WTC11 (cell line): ENCODE results near the gene PCBD2. TPM values are rescaled to one million over a fixed set of nuclear protein-coding genes. Genes with fewer than 3 reads are reported as not detected.

Experiments
- EMX1 ChIP-seq: fragments of 250-450 bp; sonication (Bioruptor Pico); IDR thresholded peaks from 2 replicates; pipeline ENCODE4 v1.8.0; 2021; ENCODE audit warnings: mild to moderate bottlenecking
- FOXK1 ChIP-seq: sonication (generic); formaldehyde crosslinking; IDR thresholded peaks from 2 replicates; pipeline ENCODE4 v1.8.0; 2022; ENCODE audit warnings: mild to moderate bottlenecking, moderate library complexity, missing genetic modification reagents
- GABPB1 ChIP-seq: sonication (generic); formaldehyde crosslinking; IDR thresholded peaks from 2 replicates; pipeline ENCODE4 v1.8.1; 2023; ENCODE audit warnings: mild to moderate bottlenecking, missing genetic modification reagents
- HMGA2 ChIP-seq: fragments of 250-450 bp; sonication (Bioruptor Pico); IDR thresholded peaks from 2 replicates; pipeline ENCODE4 v1.4.0; 2021; ENCODE audit warnings: mild to moderate bottlenecking, moderate library complexity
- IRF2 ChIP-seq: sonication (generic); formaldehyde crosslinking; IDR thresholded peaks from 2 replicates; pipeline ENCODE4 v1.8.0; 2022; ENCODE audit warnings: low read depth, missing genetic modification reagents, borderline replicate concordance
- KAT7 ChIP-seq: sonication (generic); formaldehyde crosslinking; IDR thresholded peaks from 2 replicates; pipeline ENCODE4 v1.8.1; 2023; ENCODE audit warnings: missing genetic modification reagents, mild to moderate bottlenecking, borderline replicate concordance
- NR2C2 ChIP-seq: sonication (generic); formaldehyde crosslinking; IDR thresholded peaks from 2 replicates; pipeline ENCODE4 v1.8.0; 2022; ENCODE audit warnings: mild to moderate bottlenecking, missing genetic modification reagents
- RORB ChIP-seq: fragments of 250-450 bp; sonication (Bioruptor Pico); IDR thresholded peaks from 2 replicates; pipeline ENCODE4 v1.9.0; 2021; ENCODE audit warnings: mild to moderate bottlenecking
- SMAD3 ChIP-seq: sonication (generic); formaldehyde crosslinking; IDR thresholded peaks from 2 replicates; pipeline ENCODE4 v1.8.0; 2022; ENCODE audit warnings: missing genetic modification reagents, mild to moderate bottlenecking, borderline replicate concordance
- ZBTB21 ChIP-seq: sonication (generic); formaldehyde crosslinking; IDR thresholded peaks from 2 replicates; pipeline ENCODE4 v1.8.1; 2023; ENCODE audit warnings: mild to moderate bottlenecking, missing genetic modification reagents, borderline replicate concordance
- ZNF317 ChIP-seq: sonication (generic); formaldehyde crosslinking; IDR thresholded peaks from 2 replicates; pipeline ENCODE4 v1.8.1; 2023; ENCODE audit warnings: low read depth, mild to moderate bottlenecking, moderate library complexity, missing genetic modification reagents, borderline replicate concordance
- ZNF671 ChIP-seq: fragments of 250-450 bp; sonication (Bioruptor Pico); IDR thresholded peaks from 2 replicates; pipeline ENCODE4 v1.8.0; 2021; ENCODE audit warnings: mild to moderate bottlenecking
- total RNA-seq: library from RNA; stranded (reverse); gene quantifications from 3 replicates; pipeline ENCODE4 v1.2.3, GENCODE V29; 2021
- TF ChIP-seq, protein P1 (sequence below): sonication (generic); formaldehyde crosslinking; IDR thresholded peaks from 2 replicates; pipeline ENCODE4 v1.8.0; 2022; ENCODE audit warnings: missing genetic modification reagents
- TF ChIP-seq, protein P2 (sequence below): sonication (generic); formaldehyde crosslinking; IDR thresholded peaks from 2 replicates; pipeline ENCODE4 v1.8.1; 2023; ENCODE audit warnings: mild to moderate bottlenecking, missing genetic modification reagents, moderate library complexity
- TF ChIP-seq, protein P3 (sequence below): fragments of 250-450 bp; sonication (Bioruptor Pico); IDR thresholded peaks from 2 replicates; pipeline ENCODE4 v1.9.0; 2021; ENCODE audit warnings: mild to moderate bottlenecking
- TF ChIP-seq, protein P4 (sequence below): sonication (generic); formaldehyde crosslinking; IDR thresholded peaks from 2 replicates; pipeline ENCODE4 v1.8.1; 2023; ENCODE audit warnings: mild to moderate bottlenecking, missing genetic modification reagents, moderate library complexity
- TF ChIP-seq, protein P5 (sequence below): sonication (generic); formaldehyde crosslinking; IDR thresholded peaks from 2 replicates; pipeline ENCODE4 v1.8.1; 2022; ENCODE audit warnings: mild to moderate bottlenecking, moderate library complexity, missing genetic modification reagents
- TF ChIP-seq, protein P6 (sequence below): sonication (generic); formaldehyde crosslinking; IDR thresholded peaks from 2 replicates; pipeline ENCODE4 v1.8.1; 2023; ENCODE audit warnings: mild to moderate bottlenecking, missing genetic modification reagents, borderline replicate concordance
- TF ChIP-seq, protein P7 (sequence below): sonication (generic); formaldehyde crosslinking; IDR thresholded peaks from 2 replicates; pipeline ENCODE4 v1.8.0; 2023; ENCODE audit warnings: missing genetic modification reagents
- TF ChIP-seq, protein P8 (sequence below): fragments of 250-450 bp; sonication (Bioruptor Pico); conservative IDR thresholded peaks from 2 replicates; pipeline ENCODE4 v1.9.0; 2021; ENCODE audit warnings: mild to moderate bottlenecking
- TF ChIP-seq, protein P9 (sequence below): sonication (generic); formaldehyde crosslinking; IDR thresholded peaks from 2 replicates; pipeline ENCODE4 v1.8.1; 2022; ENCODE audit warnings: mild to moderate bottlenecking, missing genetic modification reagents, moderate library complexity, borderline replicate concordance
- TF ChIP-seq, protein P10 (sequence below): sonication (generic); formaldehyde crosslinking; IDR thresholded peaks from 2 replicates; pipeline ENCODE4 v1.8.1; 2023; ENCODE audit warnings: mild to moderate bottlenecking, missing genetic modification reagents

The PCBD2 gene
- total RNA-seq, 1 experiment from 2014 or later = 9.9 TPM

DNA sequence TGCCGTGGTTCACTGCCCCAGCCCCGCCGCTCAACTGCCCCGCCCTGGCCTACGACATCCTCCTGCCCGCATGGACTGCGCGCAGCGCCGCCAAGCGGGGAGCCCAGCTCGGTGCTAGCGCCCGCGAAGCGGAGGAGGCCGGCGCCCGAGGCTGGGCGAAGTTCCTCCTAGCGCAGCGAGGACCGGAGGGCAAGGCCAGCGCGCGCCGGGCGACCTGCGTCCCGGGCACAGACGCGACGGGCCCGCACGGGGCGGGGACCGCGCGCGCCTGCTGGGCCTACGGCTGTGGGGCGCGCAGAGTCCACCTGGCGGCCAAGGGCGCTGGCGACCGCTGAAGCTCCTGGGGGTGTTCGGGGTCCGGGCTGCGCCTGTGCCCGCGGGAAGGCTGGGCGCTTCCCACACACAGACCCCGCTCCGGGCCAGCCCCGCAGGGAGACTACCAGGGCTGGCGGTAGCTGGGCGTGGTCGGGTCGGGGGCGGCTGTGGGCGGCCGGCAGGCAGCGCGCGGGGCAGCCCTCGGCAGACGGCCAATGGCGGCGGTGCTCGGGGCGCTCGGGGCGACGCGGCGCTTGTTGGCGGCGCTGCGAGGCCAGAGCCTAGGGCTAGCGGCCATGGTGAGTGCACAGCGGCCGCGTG is at the start of gene PCBD2 (continued):
- TF ChIP-seq, protein P1, sequence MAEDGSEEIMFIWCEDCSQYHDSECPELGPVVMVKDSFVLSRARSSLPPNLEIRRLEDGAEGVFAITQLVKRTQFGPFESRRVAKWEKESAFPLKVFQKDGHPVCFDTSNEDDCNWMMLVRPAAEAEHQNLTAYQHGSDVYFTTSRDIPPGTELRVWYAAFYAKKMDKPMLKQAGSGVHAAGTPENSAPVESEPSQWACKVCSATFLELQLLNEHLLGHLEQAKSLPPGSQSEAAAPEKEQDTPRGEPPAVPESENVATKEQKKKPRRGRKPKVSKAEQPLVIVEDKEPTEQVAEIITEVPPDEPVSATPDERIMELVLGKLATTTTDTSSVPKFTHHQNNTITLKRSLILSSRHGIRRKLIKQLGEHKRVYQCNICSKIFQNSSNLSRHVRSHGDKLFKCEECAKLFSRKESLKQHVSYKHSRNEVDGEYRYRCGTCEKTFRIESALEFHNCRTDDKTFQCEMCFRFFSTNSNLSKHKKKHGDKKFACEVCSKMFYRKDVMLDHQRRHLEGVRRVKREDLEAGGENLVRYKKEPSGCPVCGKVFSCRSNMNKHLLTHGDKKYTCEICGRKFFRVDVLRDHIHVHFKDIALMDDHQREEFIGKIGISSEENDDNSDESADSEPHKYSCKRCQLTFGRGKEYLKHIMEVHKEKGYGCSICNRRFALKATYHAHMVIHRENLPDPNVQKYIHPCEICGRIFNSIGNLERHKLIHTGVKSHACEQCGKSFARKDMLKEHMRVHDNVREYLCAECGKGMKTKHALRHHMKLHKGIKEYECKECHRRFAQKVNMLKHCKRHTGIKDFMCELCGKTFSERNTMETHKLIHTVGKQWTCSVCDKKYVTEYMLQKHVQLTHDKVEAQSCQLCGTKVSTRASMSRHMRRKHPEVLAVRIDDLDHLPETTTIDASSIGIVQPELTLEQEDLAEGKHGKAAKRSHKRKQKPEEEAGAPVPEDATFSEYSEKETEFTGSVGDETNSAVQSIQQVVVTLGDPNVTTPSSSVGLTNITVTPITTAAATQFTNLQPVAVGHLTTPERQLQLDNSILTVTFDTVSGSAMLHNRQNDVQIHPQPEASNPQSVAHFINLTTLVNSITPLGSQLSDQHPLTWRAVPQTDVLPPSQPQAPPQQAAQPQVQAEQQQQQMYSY (CRISPR knock-in tag) = no peak
- TF ChIP-seq ZBTB21 (no peak), IRF2 (CRISPR knock-in tag) (no peak), EMX1 (CRISPR knock-in tag) (peak; percentile 34; the same call in 1 of the 2 replicates), ZNF671 (CRISPR knock-in tag) (no peak; the same call in 1 of the 2 replicates), NR2C2 (CRISPR knock-in tag) (no peak), FOXK1 (CRISPR knock-in tag) (peak; percentile 65), RORB (CRISPR knock-in tag) (no peak), KAT7 (CRISPR knock-in tag) (peak; percentile 48), SMAD3 (CRISPR knock-in tag) (no peak), ZNF317 (CRISPR knock-in tag) (no peak; the same call in 1 of the 2 replicates), GABPB1 (peak; percentile 44), HMGA2 (CRISPR knock-in tag) (no peak)
- TF ChIP-seq, protein P2, sequence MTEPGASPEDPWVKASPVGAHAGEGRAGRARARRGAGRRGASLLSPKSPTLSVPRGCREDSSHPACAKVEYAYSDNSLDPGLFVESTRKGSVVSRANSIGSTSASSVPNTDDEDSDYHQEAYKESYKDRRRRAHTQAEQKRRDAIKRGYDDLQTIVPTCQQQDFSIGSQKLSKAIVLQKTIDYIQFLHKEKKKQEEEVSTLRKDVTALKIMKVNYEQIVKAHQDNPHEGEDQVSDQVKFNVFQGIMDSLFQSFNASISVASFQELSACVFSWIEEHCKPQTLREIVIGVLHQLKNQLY (CRISPR knock-in tag) = no peak
- TF ChIP-seq, protein P3, sequence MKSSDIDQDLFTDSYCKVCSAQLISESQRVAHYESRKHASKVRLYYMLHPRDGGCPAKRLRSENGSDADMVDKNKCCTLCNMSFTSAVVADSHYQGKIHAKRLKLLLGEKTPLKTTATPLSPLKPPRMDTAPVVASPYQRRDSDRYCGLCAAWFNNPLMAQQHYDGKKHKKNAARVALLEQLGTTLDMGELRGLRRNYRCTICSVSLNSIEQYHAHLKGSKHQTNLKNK = no peak
- TF ChIP-seq, protein P4, sequence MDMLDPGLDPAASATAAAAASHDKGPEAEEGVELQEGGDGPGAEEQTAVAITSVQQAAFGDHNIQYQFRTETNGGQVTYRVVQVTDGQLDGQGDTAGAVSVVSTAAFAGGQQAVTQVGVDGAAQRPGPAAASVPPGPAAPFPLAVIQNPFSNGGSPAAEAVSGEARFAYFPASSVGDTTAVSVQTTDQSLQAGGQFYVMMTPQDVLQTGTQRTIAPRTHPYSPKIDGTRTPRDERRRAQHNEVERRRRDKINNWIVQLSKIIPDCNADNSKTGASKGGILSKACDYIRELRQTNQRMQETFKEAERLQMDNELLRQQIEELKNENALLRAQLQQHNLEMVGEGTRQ (CRISPR knock-in tag) = peak; percentile 46; the same call in 1 of the 2 replicates
- TF ChIP-seq, protein P5, sequence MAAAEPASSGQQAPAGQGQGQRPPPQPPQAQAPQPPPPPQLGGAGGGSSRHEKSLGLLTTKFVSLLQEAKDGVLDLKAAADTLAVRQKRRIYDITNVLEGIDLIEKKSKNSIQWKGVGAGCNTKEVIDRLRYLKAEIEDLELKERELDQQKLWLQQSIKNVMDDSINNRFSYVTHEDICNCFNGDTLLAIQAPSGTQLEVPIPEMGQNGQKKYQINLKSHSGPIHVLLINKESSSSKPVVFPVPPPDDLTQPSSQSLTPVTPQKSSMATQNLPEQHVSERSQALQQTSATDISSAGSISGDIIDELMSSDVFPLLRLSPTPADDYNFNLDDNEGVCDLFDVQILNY = peak; percentile 88
- TF ChIP-seq, protein P6, sequence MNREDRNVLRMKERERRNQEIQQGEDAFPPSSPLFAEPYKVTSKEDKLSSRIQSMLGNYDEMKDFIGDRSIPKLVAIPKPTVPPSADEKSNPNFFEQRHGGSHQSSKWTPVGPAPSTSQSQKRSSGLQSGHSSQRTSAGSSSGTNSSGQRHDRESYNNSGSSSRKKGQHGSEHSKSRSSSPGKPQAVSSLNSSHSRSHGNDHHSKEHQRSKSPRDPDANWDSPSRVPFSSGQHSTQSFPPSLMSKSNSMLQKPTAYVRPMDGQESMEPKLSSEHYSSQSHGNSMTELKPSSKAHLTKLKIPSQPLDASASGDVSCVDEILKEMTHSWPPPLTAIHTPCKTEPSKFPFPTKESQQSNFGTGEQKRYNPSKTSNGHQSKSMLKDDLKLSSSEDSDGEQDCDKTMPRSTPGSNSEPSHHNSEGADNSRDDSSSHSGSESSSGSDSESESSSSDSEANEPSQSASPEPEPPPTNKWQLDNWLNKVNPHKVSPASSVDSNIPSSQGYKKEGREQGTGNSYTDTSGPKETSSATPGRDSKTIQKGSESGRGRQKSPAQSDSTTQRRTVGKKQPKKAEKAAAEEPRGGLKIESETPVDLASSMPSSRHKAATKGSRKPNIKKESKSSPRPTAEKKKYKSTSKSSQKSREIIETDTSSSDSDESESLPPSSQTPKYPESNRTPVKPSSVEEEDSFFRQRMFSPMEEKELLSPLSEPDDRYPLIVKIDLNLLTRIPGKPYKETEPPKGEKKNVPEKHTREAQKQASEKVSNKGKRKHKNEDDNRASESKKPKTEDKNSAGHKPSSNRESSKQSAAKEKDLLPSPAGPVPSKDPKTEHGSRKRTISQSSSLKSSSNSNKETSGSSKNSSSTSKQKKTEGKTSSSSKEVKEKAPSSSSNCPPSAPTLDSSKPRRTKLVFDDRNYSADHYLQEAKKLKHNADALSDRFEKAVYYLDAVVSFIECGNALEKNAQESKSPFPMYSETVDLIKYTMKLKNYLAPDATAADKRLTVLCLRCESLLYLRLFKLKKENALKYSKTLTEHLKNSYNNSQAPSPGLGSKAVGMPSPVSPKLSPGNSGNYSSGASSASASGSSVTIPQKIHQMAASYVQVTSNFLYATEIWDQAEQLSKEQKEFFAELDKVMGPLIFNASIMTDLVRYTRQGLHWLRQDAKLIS = 0 out of 2 replicates have a peak, but pooled peaks have one; percentile 34
- TF ChIP-seq, protein P7, sequence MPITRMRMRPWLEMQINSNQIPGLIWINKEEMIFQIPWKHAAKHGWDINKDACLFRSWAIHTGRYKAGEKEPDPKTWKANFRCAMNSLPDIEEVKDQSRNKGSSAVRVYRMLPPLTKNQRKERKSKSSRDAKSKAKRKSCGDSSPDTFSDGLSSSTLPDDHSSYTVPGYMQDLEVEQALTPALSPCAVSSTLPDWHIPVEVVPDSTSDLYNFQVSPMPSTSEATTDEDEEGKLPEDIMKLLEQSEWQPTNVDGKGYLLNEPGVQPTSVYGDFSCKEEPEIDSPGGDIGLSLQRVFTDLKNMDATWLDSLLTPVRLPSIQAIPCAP (CRISPR knock-in tag) = 0 out of 2 replicates have a peak, but pooled peaks have one; percentile 18
- TF ChIP-seq, protein P8, sequence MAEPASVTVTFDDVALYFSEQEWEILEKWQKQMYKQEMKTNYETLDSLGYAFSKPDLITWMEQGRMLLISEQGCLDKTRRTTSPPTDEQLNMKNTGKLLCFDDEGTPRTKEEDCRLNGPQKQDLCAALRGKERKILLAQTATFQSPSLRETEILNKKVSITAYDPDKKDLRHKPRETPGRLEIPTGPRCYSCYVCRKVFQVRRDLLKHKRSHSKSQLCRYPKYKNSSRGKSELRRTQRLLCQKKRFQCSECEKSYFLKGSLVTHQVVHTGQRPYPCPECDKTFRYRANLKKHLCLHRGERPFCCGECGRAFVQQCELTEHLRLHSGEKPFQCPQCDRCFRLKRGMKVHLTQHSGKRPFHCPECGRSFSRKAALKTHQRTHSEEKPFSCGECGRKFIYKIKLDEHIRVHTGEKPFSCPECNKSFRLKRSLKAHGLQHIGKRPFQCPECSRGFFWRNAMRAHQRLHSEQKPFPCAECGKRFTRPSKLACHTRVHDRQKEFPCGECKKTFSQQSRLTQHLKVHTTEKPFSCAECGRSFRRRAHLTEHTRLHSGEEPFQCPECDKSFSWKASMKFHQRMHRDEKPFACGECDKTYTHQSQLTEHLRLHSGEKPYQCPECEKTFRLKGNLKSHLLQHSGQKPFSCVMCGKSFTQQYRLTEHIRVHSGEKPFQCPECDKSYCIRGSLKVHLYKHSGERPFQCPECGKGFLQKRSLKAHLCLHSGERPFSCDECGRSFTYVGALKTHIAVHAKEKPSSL (CRISPR knock-in tag) = no peak
- TF ChIP-seq, protein P9, sequence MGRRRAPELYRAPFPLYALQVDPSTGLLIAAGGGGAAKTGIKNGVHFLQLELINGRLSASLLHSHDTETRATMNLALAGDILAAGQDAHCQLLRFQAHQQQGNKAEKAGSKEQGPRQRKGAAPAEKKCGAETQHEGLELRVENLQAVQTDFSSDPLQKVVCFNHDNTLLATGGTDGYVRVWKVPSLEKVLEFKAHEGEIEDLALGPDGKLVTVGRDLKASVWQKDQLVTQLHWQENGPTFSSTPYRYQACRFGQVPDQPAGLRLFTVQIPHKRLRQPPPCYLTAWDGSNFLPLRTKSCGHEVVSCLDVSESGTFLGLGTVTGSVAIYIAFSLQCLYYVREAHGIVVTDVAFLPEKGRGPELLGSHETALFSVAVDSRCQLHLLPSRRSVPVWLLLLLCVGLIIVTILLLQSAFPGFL = no peak
- TF ChIP-seq, protein P10, sequence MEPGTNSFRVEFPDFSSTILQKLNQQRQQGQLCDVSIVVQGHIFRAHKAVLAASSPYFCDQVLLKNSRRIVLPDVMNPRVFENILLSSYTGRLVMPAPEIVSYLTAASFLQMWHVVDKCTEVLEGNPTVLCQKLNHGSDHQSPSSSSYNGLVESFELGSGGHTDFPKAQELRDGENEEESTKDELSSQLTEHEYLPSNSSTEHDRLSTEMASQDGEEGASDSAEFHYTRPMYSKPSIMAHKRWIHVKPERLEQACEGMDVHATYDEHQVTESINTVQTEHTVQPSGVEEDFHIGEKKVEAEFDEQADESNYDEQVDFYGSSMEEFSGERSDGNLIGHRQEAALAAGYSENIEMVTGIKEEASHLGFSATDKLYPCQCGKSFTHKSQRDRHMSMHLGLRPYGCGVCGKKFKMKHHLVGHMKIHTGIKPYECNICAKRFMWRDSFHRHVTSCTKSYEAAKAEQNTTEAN (CRISPR knock-in tag) = 0 out of 2 replicates have a peak, but pooled peaks have one; percentile 10
